Activated T-cell treated with anti-CD3 and anti-CD28 coated beads, Interleukin-2, amount 50 U/mL, for 72 hours (primary cell): ENCODE data around the gene NCAM2. TPM values are rescaled to one million over a fixed set of nuclear protein-coding genes. Genes with fewer than 3 reads are reported as not detected.
"Not testable (repeated sequence)": the region's sequence is repeated elsewhere in the genome, so short reads cannot be mapped to it uniquely, and the experiment has no call there.

Experiments
- ATAC-seq, 2 donors: fragments of 150-1000 bp; cut with Tn5 transposase; replicated peaks in 1 of 2; 2 replicates each; pipeline ENCODE4 v1.10.0; 2021; ENCODE audit warnings: moderate library complexity in 2 of 2, mild to moderate bottlenecking in 1 of 2
- DNase-seq, 2 donors: peaks; one replicate each; pipeline ENCODE4 v3.0.0; 2021 to 2022; ENCODE audit warnings: mixed read lengths in 1 of 2
- H3K27ac Mint-ChIP-seq: one replicate; pipeline ENCODE4 v1.8.0; 2022; ENCODE audit warnings: mild to moderate bottlenecking, moderate library complexity, mixed read lengths
- H3K27me3 Mint-ChIP-seq: one replicate; pipeline ENCODE4 v1.8.0; 2022; ENCODE audit warnings: low read depth, mixed read lengths
- H3K36me3 Mint-ChIP-seq, 2 donors: one replicate each; pipeline ENCODE4 v1.8.0; 2022; ENCODE audit warnings: mixed read lengths in 2 of 2, mild to moderate bottlenecking in 1 of 2; ENCODE audit not compliant: insufficient read depth in 2 of 2
- H3K4me1 Mint-ChIP-seq: one replicate; pipeline ENCODE4 v1.8.0; 2022; ENCODE audit warnings: low read depth, mixed read lengths
- H3K4me3 Mint-ChIP-seq, 2 donors: one replicate each; pipeline ENCODE4 v1.8.0; 2022; ENCODE audit warnings: mild to moderate bottlenecking in 2 of 2, mixed read lengths in 2 of 2, moderate library complexity in 2 of 2
- H3K9me3 Mint-ChIP-seq, 2 donors: one replicate each; pipeline ENCODE4 v1.8.0; 2022; ENCODE audit warnings: mixed read lengths in 2 of 2
- total RNA-seq, 2 donors: library from RNA; stranded (reverse); gene quantifications; one replicate each; pipeline ENCODE4 v1.2.3, GENCODE V29; 2022

The NCAM2 gene
- total RNA-seq, 2 donors from 2014 or later, result not detected

GRCh38 chr21:21385404-21385803 lies 387.2 kb downstream of the NCAM2 start:
- no peak overlapping the region for H3K27ac Mint-ChIP-seq
- ATAC-seq, result no peak
- H3K9me3 Mint-ChIP-seq, result peaks cover 2 to 3% of the 10 kb centered on the region in 2 donors
- no peak for DNase-seq
- H3K27me3 Mint-ChIP-seq, result no peaks in the 10 kb centered on the region
- peaks cover 0 to 1% of the 10 kb centered on the region in 2 donors for H3K36me3 Mint-ChIP-seq
- H3K4me3 Mint-ChIP-seq, result no peak overlapping the region
- no peaks in the 10 kb centered on the region for H3K4me1 Mint-ChIP-seq

DNA sequence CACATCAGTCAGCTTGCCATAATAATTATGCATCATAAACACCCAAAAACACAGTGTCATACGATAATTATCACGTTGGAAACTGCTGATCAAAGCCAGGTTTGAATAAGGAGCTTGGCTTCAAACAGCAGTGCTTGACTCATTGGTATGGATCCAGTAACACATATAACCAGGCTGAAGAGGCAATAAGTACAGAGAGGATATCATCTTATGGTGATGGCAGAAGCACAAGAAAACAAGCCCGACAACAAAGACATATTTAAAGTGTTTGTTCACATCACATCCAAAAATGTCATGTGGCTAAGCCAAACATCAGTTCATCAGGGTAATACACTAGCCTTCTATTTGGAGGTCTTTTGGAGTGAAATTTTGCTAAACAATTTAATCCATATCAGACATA lies 389.7 kb downstream of the NCAM2 start:
- H3K9me3 Mint-ChIP-seq, result peaks cover 2% of the 10 kb centered on the region in 2 donors
- no peaks in the 10 kb centered on the region for H3K4me1 Mint-ChIP-seq

GRCh38 chr21:21394064-21394463 lies 395.9 kb downstream of the NCAM2 start:
- H3K27me3 Mint-ChIP-seq, result no peaks in the 10 kb centered on the region
- H3K36me3 Mint-ChIP-seq, result peaks cover 0 to 3% of the 10 kb centered on the region in 2 donors
- no peak overlapping the region for H3K4me3 Mint-ChIP-seq
- no peak overlapping the region for H3K27ac Mint-ChIP-seq
- H3K4me1 Mint-ChIP-seq, result no peaks in the 10 kb centered on the region
- no peak for ATAC-seq
- H3K9me3 Mint-ChIP-seq, result peaks cover 2 to 10% of the 10 kb centered on the region in 2 donors
- no peak for DNase-seq

More for the DNA sequence above, 389.7 kb downstream of the NCAM2 start:
- H3K27me3 Mint-ChIP-seq, result no peaks in the 10 kb centered on the region
- H3K27ac Mint-ChIP-seq, result no peak overlapping the region
- peaks cover 0 to 1% of the 10 kb centered on the region in 2 donors for H3K36me3 Mint-ChIP-seq
- DNase-seq, result no peak
- H3K4me3 Mint-ChIP-seq, result no peak overlapping the region
- no peak for ATAC-seq

DNA sequence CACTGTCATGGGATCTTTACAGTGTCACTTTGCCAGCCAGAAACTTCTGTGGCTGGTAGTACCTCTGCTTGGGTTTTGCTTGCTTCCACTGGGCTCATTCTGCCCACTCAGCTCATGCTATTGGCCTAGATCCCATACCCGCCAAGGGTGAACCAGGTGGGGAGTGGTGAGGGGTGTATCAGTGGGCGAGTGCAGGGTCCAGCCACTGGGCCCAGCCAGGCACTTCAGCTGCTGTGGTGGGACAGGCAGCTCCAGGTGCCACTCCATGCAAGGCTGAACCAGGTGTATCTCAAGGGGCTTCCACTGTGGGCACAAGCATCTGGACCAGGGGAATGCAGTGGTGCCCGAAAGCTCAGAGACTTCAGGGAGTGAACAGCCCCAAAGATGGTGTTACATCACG lies 398.2 kb downstream of the NCAM2 start:
- H3K9me3 Mint-ChIP-seq, result peaks cover 2 to 8% of the 10 kb centered on the region in 2 donors
- peaks cover 0 to 3% of the 10 kb centered on the region in 2 donors for H3K36me3 Mint-ChIP-seq
- H3K27ac Mint-ChIP-seq, result no peak overlapping the region
- no peak overlapping the region for H3K4me3 Mint-ChIP-seq
- DNase-seq (no peak), ATAC-seq (no peak)
- H3K27me3 Mint-ChIP-seq, result no peaks in the 10 kb centered on the region
- H3K4me1 Mint-ChIP-seq, result no peaks in the 10 kb centered on the region

DNA sequence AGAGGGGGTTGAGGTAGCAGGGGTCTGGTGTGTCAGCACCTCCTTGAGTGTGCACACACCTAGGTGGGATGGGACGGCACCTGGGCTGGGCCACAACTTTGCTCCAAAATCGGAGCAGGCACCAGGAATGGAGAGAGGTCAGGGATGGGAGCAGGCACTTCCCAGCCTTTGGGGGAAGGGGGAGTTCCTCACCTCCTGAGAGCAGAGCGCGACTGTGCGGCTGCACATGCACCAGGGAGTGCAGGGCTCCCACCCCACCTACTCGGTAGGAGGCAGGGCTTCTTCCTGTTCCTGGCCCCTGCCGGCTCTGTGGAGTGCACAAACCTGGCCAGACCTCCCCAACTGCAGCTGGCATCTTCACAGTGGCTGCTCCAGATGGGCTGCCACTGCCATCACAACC lies 399.3 kb downstream of the NCAM2 start:
- H3K36me3 Mint-ChIP-seq, result peaks cover 0 to 3% of the 10 kb centered on the region in 2 donors
- no peak overlapping the region for H3K4me3 Mint-ChIP-seq
- DNase-seq (no peak), ATAC-seq (no peak)
- no peak overlapping the region for H3K27ac Mint-ChIP-seq
- H3K4me1 Mint-ChIP-seq, result no peaks in the 10 kb centered on the region
- peaks cover 2 to 9% of the 10 kb centered on the region in 2 donors for H3K9me3 Mint-ChIP-seq
- no peaks in the 10 kb centered on the region for H3K27me3 Mint-ChIP-seq

- peaks cover 0 to 1% of the 10 kb centered on the region in 2 donors for H3K36me3 Mint-ChIP-seq
- no peak overlapping the region for H3K27ac Mint-ChIP-seq
- peaks cover 4 to 9% of the 10 kb centered on the region in 2 donors for H3K9me3 Mint-ChIP-seq
- H3K4me1 Mint-ChIP-seq, result no peaks in the 10 kb centered on the region
- H3K4me3 Mint-ChIP-seq, result no peak overlapping the region
- DNase-seq (no peak), ATAC-seq (no peak)
- no peaks in the 10 kb centered on the region for H3K27me3 Mint-ChIP-seq
Measured at GRCh38 chr21:21401444-21401843, 403.2 kb downstream of the NCAM2 start.

- not testable (repeated sequence) for H3K4me3 Mint-ChIP-seq, DNase-seq, H3K4me1 Mint-ChIP-seq, H3K36me3 Mint-ChIP-seq, H3K27ac Mint-ChIP-seq, H3K27me3 Mint-ChIP-seq, H3K9me3 Mint-ChIP-seq, ATAC-seq
Measured at GRCh38 chr21:21402187-21402586, 404.0 kb downstream of the NCAM2 start.

DNA sequence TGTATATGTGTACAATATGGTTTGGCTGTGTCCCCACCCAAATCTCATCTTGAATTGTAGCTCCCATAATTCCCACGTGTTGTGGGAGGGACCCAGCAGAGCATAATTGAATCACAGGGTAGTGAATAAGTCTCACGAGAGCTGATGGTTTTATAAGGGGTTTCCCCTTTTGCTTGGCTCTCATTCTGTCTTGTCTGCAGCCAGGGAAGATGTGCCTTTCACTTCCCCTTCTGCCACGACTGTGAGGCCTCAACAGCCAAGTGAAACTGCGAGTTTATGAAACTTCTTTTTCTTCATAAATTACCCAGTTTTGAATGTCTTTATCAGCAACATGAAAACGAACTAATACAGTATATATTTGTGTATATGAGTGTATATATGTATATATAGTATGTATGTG lies 406.1 kb downstream of the NCAM2 start:
- not testable (repeated sequence) for H3K27ac Mint-ChIP-seq, H3K9me3 Mint-ChIP-seq, H3K4me1 Mint-ChIP-seq, H3K36me3 Mint-ChIP-seq, ATAC-seq, H3K27me3 Mint-ChIP-seq, DNase-seq, H3K4me3 Mint-ChIP-seq

- no peaks in the 10 kb centered on the region for H3K36me3 Mint-ChIP-seq
- peaks cover 2 to 5% of the 10 kb centered on the region in 2 donors for H3K9me3 Mint-ChIP-seq
- no peak for ATAC-seq
- H3K27ac Mint-ChIP-seq, result no peak overlapping the region
- H3K27me3 Mint-ChIP-seq, result no peaks in the 10 kb centered on the region
- H3K4me3 Mint-ChIP-seq, result no peak overlapping the region
- no peaks in the 10 kb centered on the region for H3K4me1 Mint-ChIP-seq
- DNase-seq, result no peak
Measured at GRCh38 chr21:21406921-21407320, 408.7 kb downstream of the NCAM2 start.

GRCh38 chr21:21412096-21412495 lies 413.9 kb downstream of the NCAM2 start:
- ATAC-seq (no peak), DNase-seq (no peak)
- Mint-ChIP-seq H3K4me3 (no peak overlapping the region), H3K27me3 (no peaks in the 10 kb centered on the region), H3K36me3 (peaks cover 1 to 3% of the 10 kb centered on the region in 2 donors), H3K4me1 (no peaks in the 10 kb centered on the region), H3K27ac (no peak overlapping the region), H3K9me3 (peaks cover 2 to 3% of the 10 kb centered on the region in 2 donors)

DNA sequence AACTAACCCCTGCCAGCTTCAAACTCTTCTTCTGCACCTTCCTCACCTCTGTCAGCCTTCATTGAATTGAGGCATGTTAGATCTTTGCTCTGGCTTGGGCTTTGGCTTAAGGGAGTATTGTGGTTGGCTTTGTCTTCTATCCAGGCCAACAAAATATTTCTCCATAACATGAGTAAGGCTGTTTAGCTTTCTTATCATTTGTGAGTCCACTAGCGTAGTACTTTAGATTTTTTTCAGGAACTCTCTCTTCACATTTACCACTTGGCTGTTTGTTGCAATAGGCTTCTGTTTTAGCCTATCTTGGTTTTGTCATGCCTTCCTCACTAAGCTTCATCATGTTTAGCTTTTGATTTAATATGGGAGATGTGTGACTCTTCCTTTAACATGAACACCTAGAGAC lies 417.5 kb downstream of the NCAM2 start:
- H3K27ac Mint-ChIP-seq, result no peak overlapping the region
- H3K4me3 Mint-ChIP-seq, result no peak overlapping the region
- H3K9me3 Mint-ChIP-seq, result peaks cover 3 to 4% of the 10 kb centered on the region in 2 donors
- DNase-seq (no peak), ATAC-seq (no peak)
- no peaks in the 10 kb centered on the region for H3K4me1 Mint-ChIP-seq
- peaks cover 1 to 3% of the 10 kb centered on the region in 2 donors for H3K36me3 Mint-ChIP-seq
- no peaks in the 10 kb centered on the region for H3K27me3 Mint-ChIP-seq

- Mint-ChIP-seq H3K9me3 (peaks cover 0 to 2% of the 10 kb centered on the region in 2 donors), H3K4me1 (no peaks in the 10 kb centered on the region), H3K27ac (no peak overlapping the region), H3K4me3 (no peak overlapping the region), H3K27me3 (no peaks in the 10 kb centered on the region), H3K36me3 (peaks cover 0 to 1% of the 10 kb centered on the region in 2 donors)
- ATAC-seq (no peak), DNase-seq (no peak)
Measured at GRCh38 chr21:21434944-21435343, 436.7 kb downstream of the NCAM2 start.

DNA sequence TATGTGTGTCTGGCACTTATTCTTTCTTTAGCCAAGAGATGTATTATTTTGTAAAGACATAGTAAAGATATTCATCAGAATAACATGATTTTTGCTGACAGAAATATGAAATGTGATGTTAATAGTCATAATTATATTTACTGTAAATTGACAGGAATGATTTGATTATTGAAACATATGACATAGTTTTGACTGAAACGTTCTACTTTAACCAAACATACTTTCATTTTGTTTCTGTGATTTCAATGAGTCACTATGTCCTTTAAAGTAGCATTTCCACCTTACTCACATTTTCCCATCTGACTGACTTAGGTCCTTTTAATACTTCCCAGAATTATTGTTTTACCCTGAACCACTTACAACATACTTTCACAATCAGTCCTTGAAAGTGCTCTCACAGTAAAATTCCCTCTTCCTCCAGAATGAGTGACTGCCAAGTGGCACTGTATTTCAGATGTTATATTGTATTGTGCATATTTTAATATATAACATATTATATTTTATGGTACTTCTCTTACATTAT lies 437.9 kb downstream of the NCAM2 start:
- Mint-ChIP-seq H3K27me3 (no peaks in the 10 kb centered on the region), H3K4me1 (no peaks in the 10 kb centered on the region), H3K27ac (no peak overlapping the region), H3K9me3 (peaks cover 0 to 2% of the 10 kb centered on the region in 2 donors), H3K4me3 (no peak overlapping the region), H3K36me3 (peaks cover 0 to 1% of the 10 kb centered on the region in 2 donors)
- DNase-seq (no peak), ATAC-seq (no peak)

DNA sequence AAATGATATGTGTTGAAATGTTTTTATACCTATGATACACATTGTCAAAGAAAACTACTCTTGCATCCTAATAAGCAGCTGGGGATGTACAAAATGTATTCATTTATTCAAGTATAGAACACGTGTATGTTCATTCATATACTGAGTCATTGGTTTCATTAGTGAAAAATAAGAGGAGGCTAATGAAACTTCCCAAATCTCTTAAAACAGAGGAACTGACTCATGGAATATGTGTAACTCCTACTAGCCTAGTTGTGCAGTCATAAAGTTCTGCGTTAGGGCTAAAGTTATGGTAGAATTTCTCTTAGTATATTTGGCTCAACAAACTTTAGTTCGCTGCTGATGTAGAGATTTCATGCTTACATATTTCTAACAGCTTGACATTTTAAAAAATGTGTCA lies 441.6 kb downstream of the NCAM2 start:
- Mint-ChIP-seq H3K4me3 (no peak overlapping the region), H3K9me3 (peaks cover 7 to 10% of the 10 kb centered on the region in 2 donors), H3K27me3 (no peaks in the 10 kb centered on the region), H3K36me3 (peaks cover 1% of the 10 kb centered on the region in 2 donors), H3K27ac (no peak overlapping the region), H3K4me1 (no peaks in the 10 kb centered on the region)
- DNase-seq (no peak), ATAC-seq (no peak)
